Ishikawa (cell line): ENCODE results near the gene SOX1.

Experiments
- CEBPB ChIP-seq: IDR thresholded peaks from 2 replicates; pipeline ENCODE4 v1.6.1; 2012
- CREB1 ChIP-seq: IDR thresholded peaks from 2 replicates; pipeline ENCODE4 v1.6.1; 2012; ENCODE audit warnings: low read depth
- EGR1 ChIP-seq: IDR thresholded peaks from 2 replicates; pipeline ENCODE4 v1.6.1; 2012
- EP300 ChIP-seq: IDR thresholded peaks from 2 replicates; pipeline ENCODE4 v1.6.1; 2012; ENCODE audit warnings: borderline replicate concordance
- FOXM1 ChIP-seq: IDR thresholded peaks from 2 replicates; pipeline ENCODE4 v1.6.1; 2012; ENCODE audit warnings: low read depth, borderline replicate concordance
- MAX ChIP-seq: IDR thresholded peaks from 2 replicates; pipeline ENCODE4 v1.6.1; 2012
- NFIC ChIP-seq: IDR thresholded peaks from 2 replicates; pipeline ENCODE4 v1.6.1; 2012
- RAD21 ChIP-seq: IDR thresholded peaks from 2 replicates; pipeline ENCODE4 v1.6.1; 2012; ENCODE audit warnings: low read depth
- REST ChIP-seq: IDR thresholded peaks from 2 replicates; pipeline ENCODE4 v1.6.1; 2012; ENCODE audit warnings: low read depth, mild to moderate bottlenecking
- TAF1 ChIP-seq: IDR thresholded peaks from 2 replicates; pipeline ENCODE4 v1.6.1; 2012; ENCODE audit warnings: low read depth, mild to moderate bottlenecking
- TCF12 ChIP-seq: IDR thresholded peaks from 2 replicates; pipeline ENCODE4 v1.6.1; 2012; ENCODE audit warnings: low read depth
- TEAD4 ChIP-seq: IDR thresholded peaks from 2 replicates; pipeline ENCODE4 v1.6.1; 2012
- USF1 ChIP-seq: IDR thresholded peaks from 2 replicates; pipeline ENCODE4 v1.6.1; 2012
- YY1 ChIP-seq: IDR thresholded peaks from 2 replicates; pipeline ENCODE4 v1.6.1; 2012; ENCODE audit warnings: low read depth
- ZBTB7A ChIP-seq: IDR thresholded peaks from 2 replicates; pipeline ENCODE4 v1.6.1; 2012; ENCODE audit warnings: low read depth

The SOX1 gene

GRCh38 chr13:112065867-112066623 lies 904 bp upstream of the SOX1 start:
- TF ChIP-seq EP300 (no peak), TEAD4 (no peak)

- TF ChIP-seq USF1 (no peak), REST (no peak), CREB1 (no peak), EGR1 (no peak), EP300 (no peak)
Observed at GRCh38 chr13:112066624-112067004, 335 bp upstream of the SOX1 start.

- TF ChIP-seq MAX (no peak), RAD21 (no peak), TAF1 (no peak), FOXM1 (no peak), ZBTB7A (no peak), USF1 (no peak), TCF12 (no peak), CREB1 (no peak), REST (no peak)
Observed at GRCh38 chr13:112067871-112068539, 1.1 kb downstream of the SOX1 start.

- no peak for TF ChIP-seq EGR1
- TF ChIP-seq TAF1, result no peak
- TF ChIP-seq USF1, result no peak
- no peak for TF ChIP-seq RAD21
- TF ChIP-seq EP300, result no peak
- no peak for TF ChIP-seq CEBPB
- TF ChIP-seq YY1, result no peak
- TF ChIP-seq TCF12, result no peak
- no peak for TF ChIP-seq FOXM1
- no peak for TF ChIP-seq MAX
- TF ChIP-seq TEAD4, result no peak
- TF ChIP-seq ZBTB7A, result no peak
Observed at GRCh38 chr13:112068540-112069060, 1.7 kb downstream of the SOX1 start.

- TF ChIP-seq NFIC, result no peak
- TF ChIP-seq TAF1, result no peak
- TF ChIP-seq YY1, result no peak
- TF ChIP-seq CEBPB, result no peak
- no peak for TF ChIP-seq RAD21
- no peak for TF ChIP-seq USF1
- TF ChIP-seq MAX, result no peak
- no peak for TF ChIP-seq CREB1
- no peak for TF ChIP-seq ZBTB7A
- no peak for TF ChIP-seq REST
- TF ChIP-seq FOXM1, result no peak
- no peak for TF ChIP-seq EP300
- TF ChIP-seq TEAD4, result no peak
- no peak for TF ChIP-seq TCF12
- no peak for TF ChIP-seq EGR1
Observed at GRCh38 chr13:112069061-112069844, 2.3 kb downstream of the SOX1 start.
